ENCODE results near the gene CASZ1.

- TF ChIP-seq, protein P1, sequence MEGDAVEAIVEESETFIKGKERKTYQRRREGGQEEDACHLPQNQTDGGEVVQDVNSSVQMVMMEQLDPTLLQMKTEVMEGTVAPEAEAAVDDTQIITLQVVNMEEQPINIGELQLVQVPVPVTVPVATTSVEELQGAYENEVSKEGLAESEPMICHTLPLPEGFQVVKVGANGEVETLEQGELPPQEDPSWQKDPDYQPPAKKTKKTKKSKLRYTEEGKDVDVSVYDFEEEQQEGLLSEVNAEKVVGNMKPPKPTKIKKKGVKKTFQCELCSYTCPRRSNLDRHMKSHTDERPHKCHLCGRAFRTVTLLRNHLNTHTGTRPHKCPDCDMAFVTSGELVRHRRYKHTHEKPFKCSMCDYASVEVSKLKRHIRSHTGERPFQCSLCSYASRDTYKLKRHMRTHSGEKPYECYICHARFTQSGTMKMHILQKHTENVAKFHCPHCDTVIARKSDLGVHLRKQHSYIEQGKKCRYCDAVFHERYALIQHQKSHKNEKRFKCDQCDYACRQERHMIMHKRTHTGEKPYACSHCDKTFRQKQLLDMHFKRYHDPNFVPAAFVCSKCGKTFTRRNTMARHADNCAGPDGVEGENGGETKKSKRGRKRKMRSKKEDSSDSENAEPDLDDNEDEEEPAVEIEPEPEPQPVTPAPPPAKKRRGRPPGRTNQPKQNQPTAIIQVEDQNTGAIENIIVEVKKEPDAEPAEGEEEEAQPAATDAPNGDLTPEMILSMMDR (IDR thresholded peaks at IDR 0.05; ENCODE audit: extremely low read depth in 1 of 2, insufficient read depth in 1 of 2, low read depth in 1 of 2, low read length in 2 of 2): no peak
- TF ChIP-seq POLR2A (IDR thresholded peaks at IDR 0.05; ENCODE audit: low read depth, low read length) (no peak), POLR2AphosphoS5 (IDR thresholded peaks at IDR 0.05; ENCODE audit: insufficient read depth, low read depth, low read length) (no peak)
These were observed 39.5 kb upstream of the CASZ1 start for GRCh38 chr1:10835822-10836421.
